Thyroid gland (tissue), 4 donors: ENCODE data around the gene TBC1D22A. TPM values are rescaled to one million over a fixed set of nuclear protein-coding genes. Genes with fewer than 3 reads are reported as not detected.

Experiments used
- DNase-seq, 2 donors: peaks; one replicate each; pipeline ENCODE4 v3.0.0-alpha.2; 2019
- H3K27ac ChIP-seq, 3 donors: fragments of 200-600 bp; sonication (generic); 1 replicate in 2 of 3; 2 replicates in 1 of 3; pipeline ENCODE4 v1.5.1; 2016 to 2019; ENCODE audit warnings: mild to moderate bottlenecking in 1 of 3, moderate library complexity in 1 of 3
- H3K27me3 ChIP-seq: fragments of 200-600 bp; sonication (generic); one replicate; pipeline ENCODE4 v1.5.1; 2019
- H3K36me3 ChIP-seq, 2 donors: fragments of 200-600 bp; sonication (generic); one replicate each; pipeline ENCODE4 v1.5.1; 2016 to 2019
- H3K4me1 ChIP-seq, 2 donors: fragments of 200-600 bp; sonication (generic); one replicate each; pipeline ENCODE4 v1.5.1; 2017 to 2019
- H3K4me3 ChIP-seq, 3 donors: fragments of 200-600 bp; sonication (generic); replicated peaks in 1 of 3; 1 replicate in 2 of 3; 2 replicates in 1 of 3; pipeline ENCODE4 v1.5.1; 2016; ENCODE audit warnings: mild to moderate bottlenecking in 1 of 3
- H3K9me3 ChIP-seq: fragments of 200-600 bp; sonication (generic); one replicate; pipeline ENCODE4 v1.5.1; 2017
- POLR2A ChIP-seq, 2 donors: fragments of 450-650 bp; IDR thresholded peaks; one replicate each; pipeline ENCODE4 v1.6.1; 2017; ENCODE audit warnings: antibody characterized with exemption in 2 of 2, mild to moderate bottlenecking in 2 of 2, moderate library complexity in 1 of 2
- WGBS, 2 donors: methylation state at CpG; one replicate each; pipeline ENCODE4 v1.1.5; 2017; 5-methylcytosine and 5-hydroxymethylcytosine counted together
- intact Hi-C: fragments of 100-400 bp; cut with DNase I; formaldehyde crosslinking; loops from one replicate; pipeline ENCODE4 v1.15.1; 2023
- total RNA-seq, 4 donors: library from RNA; depleted of rRNA; stranded (reverse); fragments of >200 nt; gene quantifications; one replicate each; pipeline ENCODE4 v1.2.3, GENCODE V29; 2016
- TF ChIP-seq, protein P1 (sequence below), 6 experiments: fragments of 200-600 bp in 3 of 6; fragments of 450-650 bp in 3 of 6; sonication (generic) in 3 of 6; IDR thresholded peaks; one replicate each; pipeline ENCODE4 v1.5.1; 2016 to 2019; ENCODE audit warnings: antibody characterized with exemption in 6 of 6, mild to moderate bottlenecking in 2 of 6, inconsistent platforms in 1 of 6, moderate library complexity in 1 of 6

Gene TBC1D22A
- total RNA-seq, 4 donors from 2014 or later, result 26.7 to 34.6 (median 33.2) TPM

DNA sequence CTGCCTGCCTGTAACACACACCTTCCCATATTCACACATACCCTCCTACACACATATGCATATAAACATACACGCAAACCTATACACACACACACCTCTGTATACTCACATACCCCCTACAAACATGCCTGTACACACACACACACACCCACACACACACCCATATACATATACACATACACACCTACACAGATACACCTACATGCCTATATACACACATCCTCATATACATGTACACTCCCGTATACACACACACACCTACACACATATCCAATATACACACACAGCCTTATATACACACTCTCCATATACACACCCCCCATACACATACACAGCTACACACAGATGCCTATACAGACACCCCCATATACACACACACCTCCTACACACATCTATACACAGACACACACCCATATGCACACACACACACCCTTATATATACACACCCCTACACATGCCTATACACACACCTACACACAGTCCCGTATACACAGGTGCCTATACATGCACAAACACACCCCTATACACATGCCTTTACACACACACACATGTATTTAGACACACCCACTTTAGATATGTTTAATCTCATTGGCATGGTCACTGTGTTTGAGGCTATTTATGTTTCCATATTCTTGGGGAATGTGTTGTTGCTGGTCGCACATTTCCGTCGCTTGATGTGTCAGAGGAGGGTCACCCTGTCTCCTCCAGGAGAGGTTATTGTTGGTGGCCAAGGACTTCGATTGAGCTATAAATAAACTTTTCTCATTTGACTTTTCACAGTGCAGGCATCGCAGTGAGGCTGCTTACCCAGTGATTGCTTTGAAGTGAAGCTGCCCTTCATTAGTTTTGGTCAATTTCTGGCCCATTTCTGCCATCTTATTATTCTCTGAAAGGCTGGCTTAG is 243.3 kb downstream of the TBC1D22A start:
- DNase-seq, result no peak
- WGBS, 2 donors, result 93 to 96% methylated on average over 8 of the region's 8 CpGs
- TF ChIP-seq, protein P1, sequence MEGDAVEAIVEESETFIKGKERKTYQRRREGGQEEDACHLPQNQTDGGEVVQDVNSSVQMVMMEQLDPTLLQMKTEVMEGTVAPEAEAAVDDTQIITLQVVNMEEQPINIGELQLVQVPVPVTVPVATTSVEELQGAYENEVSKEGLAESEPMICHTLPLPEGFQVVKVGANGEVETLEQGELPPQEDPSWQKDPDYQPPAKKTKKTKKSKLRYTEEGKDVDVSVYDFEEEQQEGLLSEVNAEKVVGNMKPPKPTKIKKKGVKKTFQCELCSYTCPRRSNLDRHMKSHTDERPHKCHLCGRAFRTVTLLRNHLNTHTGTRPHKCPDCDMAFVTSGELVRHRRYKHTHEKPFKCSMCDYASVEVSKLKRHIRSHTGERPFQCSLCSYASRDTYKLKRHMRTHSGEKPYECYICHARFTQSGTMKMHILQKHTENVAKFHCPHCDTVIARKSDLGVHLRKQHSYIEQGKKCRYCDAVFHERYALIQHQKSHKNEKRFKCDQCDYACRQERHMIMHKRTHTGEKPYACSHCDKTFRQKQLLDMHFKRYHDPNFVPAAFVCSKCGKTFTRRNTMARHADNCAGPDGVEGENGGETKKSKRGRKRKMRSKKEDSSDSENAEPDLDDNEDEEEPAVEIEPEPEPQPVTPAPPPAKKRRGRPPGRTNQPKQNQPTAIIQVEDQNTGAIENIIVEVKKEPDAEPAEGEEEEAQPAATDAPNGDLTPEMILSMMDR (IDR thresholded peaks at IDR 0.05), result no peak
- no peak for TF ChIP-seq POLR2A (IDR thresholded peaks at IDR 0.05)
- intact Hi-C loops, result no loop called here
- no peak overlapping the region for H3K4me3 ChIP-seq
- no peaks in the 10 kb centered on the region for H3K36me3 ChIP-seq
- H3K27ac ChIP-seq, result no peak overlapping the region
- no peaks in the 10 kb centered on the region for H3K27me3 ChIP-seq
- H3K4me1 ChIP-seq, result peaks cover 0 to 5% of the 10 kb centered on the region in 2 donors
- no peaks in the 10 kb centered on the region for H3K9me3 ChIP-seq

DNA sequence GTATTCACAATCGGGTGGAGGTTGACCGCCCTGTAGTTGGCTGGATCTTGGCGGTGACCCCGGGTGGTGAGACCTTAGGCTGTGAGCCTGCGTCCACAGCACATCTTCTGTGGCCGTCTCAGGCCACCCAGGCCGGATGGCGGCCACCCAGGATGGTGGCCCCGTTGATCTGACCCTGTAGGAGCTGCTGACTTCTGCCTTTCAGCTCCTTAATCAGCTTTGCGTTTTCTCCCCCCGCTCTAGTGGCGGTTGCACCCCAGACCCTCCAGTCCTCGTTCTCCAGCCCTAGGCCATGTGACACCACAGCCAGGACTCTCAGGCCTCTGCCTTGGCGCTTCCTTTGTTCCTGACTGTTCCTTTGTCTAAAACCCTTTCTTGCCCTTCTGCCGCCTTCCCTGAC is 244.0 kb downstream of the TBC1D22A start:
- no peak overlapping the region for H3K4me3 ChIP-seq
- intact Hi-C loops, result no loop called here
- no peak for DNase-seq
- H3K27ac ChIP-seq, result no peak overlapping the region
- peaks cover 0 to 5% of the 10 kb centered on the region in 2 donors for H3K4me1 ChIP-seq
- no peaks in the 10 kb centered on the region for H3K36me3 ChIP-seq
- 91 to 93% methylated on average over 15 of the region's 15 CpGs for WGBS, 2 donors
- no peaks in the 10 kb centered on the region for H3K27me3 ChIP-seq
- no peaks in the 10 kb centered on the region for H3K9me3 ChIP-seq
- TF ChIP-seq, protein P1 (IDR thresholded peaks at IDR 0.05), result no peak
- no peak for TF ChIP-seq POLR2A (IDR thresholded peaks at IDR 0.05)

GRCh38 chr22:47006869-47007268 is 244.4 kb downstream of the TBC1D22A start:
- no peak overlapping the region for H3K4me3 ChIP-seq
- 96 to 98% methylated on average over 4 to 5 of the region's 5 CpGs for WGBS, 2 donors
- H3K27me3 ChIP-seq, result no peaks in the 10 kb centered on the region
- H3K4me1 ChIP-seq, result peaks cover 0 to 5% of the 10 kb centered on the region in 2 donors
- no peak overlapping the region for H3K27ac ChIP-seq
- H3K36me3 ChIP-seq, result no peaks in the 10 kb centered on the region
- no peak for DNase-seq
- no peaks in the 10 kb centered on the region for H3K9me3 ChIP-seq
- TF ChIP-seq, protein P1 (IDR thresholded peaks at IDR 0.05), result no peak
- intact Hi-C loops, result no loop called here

DNA sequence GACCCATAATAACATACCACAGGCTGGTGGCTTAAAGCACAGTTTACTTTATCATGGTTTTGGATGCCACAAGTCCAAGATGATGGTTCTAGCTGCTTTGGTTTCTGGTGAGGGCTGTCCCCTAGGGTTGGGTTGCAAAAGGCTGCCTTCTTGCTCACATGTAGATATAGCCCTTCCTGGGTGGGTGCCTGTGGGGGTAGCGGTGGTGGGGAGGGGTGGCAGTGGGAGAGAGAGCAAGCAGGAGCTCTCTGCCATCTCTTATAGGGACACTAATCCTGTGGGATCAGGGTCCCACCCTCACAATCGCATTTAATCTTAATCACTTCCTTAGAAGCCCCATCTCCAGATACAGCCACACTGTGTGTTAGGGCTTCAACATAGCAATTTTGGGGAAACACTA is 245.0 kb downstream of the TBC1D22A start:
- Histone ChIP-seq H3K4me3 (no peak overlapping the region), H3K27me3 (no peaks in the 10 kb centered on the region), H3K36me3 (no peaks in the 10 kb centered on the region), H3K9me3 (no peaks in the 10 kb centered on the region), H3K4me1 (peaks cover 0 to 5% of the 10 kb centered on the region in 2 donors), H3K27ac (no peak overlapping the region)
- TF ChIP-seq POLR2A (IDR thresholded peaks at IDR 0.05), result no peak
- TF ChIP-seq, protein P1 (IDR thresholded peaks at IDR 0.05), result no peak
- WGBS, 2 donors, result 94 to 100% methylated on average over 2 of the region's 2 CpGs
- intact Hi-C loops, result no loop called here
- no peak for DNase-seq

DNA sequence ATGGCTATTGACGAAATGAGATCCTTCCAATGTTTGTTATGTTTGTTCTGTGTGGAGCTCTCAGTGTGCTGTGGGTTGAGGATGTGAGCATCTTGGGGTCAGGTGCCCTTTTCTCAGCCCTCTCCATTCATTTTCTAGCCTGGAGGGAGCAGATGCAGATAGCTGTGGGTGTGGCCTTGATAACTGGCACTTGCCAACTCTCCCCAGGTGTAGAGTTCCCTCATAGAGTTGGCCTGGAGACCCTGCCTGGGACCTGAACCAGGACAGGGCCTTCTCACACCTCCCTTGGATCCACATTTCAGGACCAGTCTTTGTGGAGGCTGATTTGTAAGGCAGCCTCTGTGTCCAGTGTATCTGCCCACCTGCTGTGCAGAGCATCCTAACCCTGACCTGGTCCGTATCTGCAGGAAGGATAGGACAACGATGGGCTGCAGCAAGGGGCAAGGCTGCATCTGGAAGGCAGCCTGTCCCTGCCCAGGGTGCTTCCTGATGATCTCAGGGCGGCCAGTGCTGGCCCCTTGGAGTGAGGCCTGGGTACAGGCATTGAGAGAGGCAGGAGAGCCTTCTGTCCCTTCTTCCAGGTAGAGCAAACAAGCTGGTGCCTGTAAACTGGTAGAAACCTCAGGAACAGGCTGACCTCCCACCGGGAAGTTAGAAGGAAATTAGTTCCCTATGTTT is 245.9 kb downstream of the TBC1D22A start:
- Histone ChIP-seq H3K27me3 (no peaks in the 10 kb centered on the region), H3K4me3 (no peak overlapping the region), H3K9me3 (no peaks in the 10 kb centered on the region), H3K27ac (no peak overlapping the region), H3K4me1 (peaks cover 0 to 5% of the 10 kb centered on the region in 2 donors), H3K36me3 (no peaks in the 10 kb centered on the region)
- DNase-seq, result no peak
- TF ChIP-seq POLR2A (IDR thresholded peaks at IDR 0.05), result no peak
- TF ChIP-seq, protein P1 (IDR thresholded peaks at IDR 0.05), result no peak
- intact Hi-C loops, result no loop called here
- 91 to 96% methylated on average over 5 of the region's 5 CpGs for WGBS, 2 donors
